B cell (primary cell): ENCODE measurements around the gene BTAF1.

Experiments
- CTCF ChIP-seq: fragments of 200-600 bp; IDR thresholded peaks from one replicate; pipeline ENCODE4 v1.8.0; 2022; ENCODE audit warnings: antibody characterized with exemption, mild to moderate bottlenecking
- EZH2 ChIP-seq: IDR thresholded peaks from 2 replicates; pipeline ENCODE4 v1.6.1; 2012; ENCODE audit warnings: borderline replicate concordance, low read depth, mild to moderate bottlenecking, moderate library complexity, low read length; ENCODE audit not compliant: insufficient read depth, poor library complexity, severe bottlenecking

GRCh38 chr10:91975438-91975837 lies 51.9 kb downstream of the BTAF1 start:
- TF ChIP-seq CTCF: no peak
- TF ChIP-seq EZH2: no peak
